ENCODE measurements around the gene ZNF44. TPM values are rescaled to one million over a fixed set of nuclear protein-coding genes. Genes with fewer than 3 reads are reported as not detected.

ZNF44 gene
- total RNA-seq, result 10.2 and 11.0 TPM in 2 replicates

GRCh38 chr19:12294249-12295158, at the start of gene ZNF44:
TSS of gene ZNF44 (minus strand) at chr19:12294883. CDS start at chr19:12294694, 189 bp downstream.

DNA sequence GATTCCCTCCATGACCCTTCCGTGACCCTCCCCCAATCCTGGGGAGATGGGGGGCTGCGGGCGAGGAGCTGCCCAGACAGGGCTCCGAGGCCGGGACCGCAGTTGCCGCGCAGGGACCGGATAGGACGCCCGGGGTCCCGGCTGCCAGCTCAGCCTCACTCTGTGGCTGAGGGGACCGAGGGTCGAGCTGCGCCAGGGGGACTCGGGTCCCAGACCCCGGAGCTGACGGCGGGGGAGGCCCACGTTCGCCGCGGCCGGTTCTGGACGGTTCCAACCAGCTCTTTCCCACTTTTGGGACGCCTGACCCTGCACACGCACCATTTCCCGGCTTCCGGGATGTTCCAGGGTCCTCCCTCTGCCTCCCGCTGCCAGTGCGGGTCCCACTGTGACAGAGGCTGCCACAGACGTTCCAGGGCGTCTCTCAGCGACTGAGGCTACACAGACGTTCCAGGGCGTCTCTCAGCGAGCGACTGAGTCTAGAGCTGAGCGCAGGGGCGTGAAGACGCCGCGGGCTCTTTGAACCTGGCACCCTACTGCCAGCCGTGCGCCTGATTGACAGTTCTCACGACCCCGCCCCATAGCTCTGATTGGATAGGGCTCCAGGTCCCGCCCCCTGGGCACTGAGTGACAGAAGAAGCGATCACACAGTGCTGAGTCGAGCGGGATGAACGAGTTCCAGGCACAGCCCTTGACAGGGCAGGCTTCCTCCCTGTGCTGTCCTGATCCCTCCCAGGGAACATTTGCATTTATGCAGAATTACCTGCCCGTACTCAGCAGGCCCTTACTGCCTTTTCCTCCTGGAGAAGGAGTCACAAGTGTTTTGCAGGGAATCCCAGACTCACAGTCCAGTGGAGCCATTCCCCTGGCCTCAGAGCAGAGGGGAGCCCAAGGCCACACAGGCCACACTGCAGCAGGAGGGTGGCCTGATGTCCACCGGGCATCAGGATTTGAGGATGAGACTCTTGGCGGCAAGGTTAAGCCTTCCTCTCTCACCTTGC, 38.8 kb upstream of the ZNF44 start, which contains the start of gene ZNF563:
TSS of gene ZNF563 (minus strand) at position 472 of the 998 bp plus-strand sequence. CDS start at position 321, 151 bp downstream.

Other genes starting within 250 kb of the ZNF44 start
- gene ZNF878, start 241.9 kb downstream of the ZNF44 start, total RNA-seq, result 0.09 and 0.16 TPM in 2 replicates
- 6.6 and 6.8 TPM in 2 replicates for gene ZNF844, start 230.2 kb downstream of the ZNF44 start, total RNA-seq
- 3.8 and 4.4 TPM in 2 replicates for gene ZNF20, start 154.5 kb downstream of the ZNF44 start, total RNA-seq
- gene ZNF625, start 138.1 kb downstream of the ZNF44 start, total RNA-seq, result 6.7 and 8.8 TPM in 2 replicates
- gene ZNF136, start 131.8 kb downstream of the ZNF44 start, total RNA-seq, result 5.5 and 6.3 TPM in 2 replicates
- 5.2 and 5.4 TPM in 2 replicates for gene ZNF563, start 38.8 kb upstream of the ZNF44 start, total RNA-seq
- gene ZNF442, start 70.8 kb upstream of the ZNF44 start, total RNA-seq, result 3.8 and 4.3 TPM in 2 replicates
- 1.7 and 1.9 TPM in 2 replicates for gene ZNF799, start 106.4 kb upstream of the ZNF44 start, total RNA-seq
- gene ZNF443, start 146.1 kb upstream of the ZNF44 start, total RNA-seq, result 2.4 and 2.6 TPM in 2 replicates
- 3.2 and 3.8 TPM in 2 replicates for gene ZNF709, start 189.9 kb upstream of the ZNF44 start, total RNA-seq